Measurements from ENCODE around the gene SLC6A3. TPM values are rescaled to one million over a fixed set of nuclear protein-coding genes. Genes with fewer than 3 reads are reported as not detected.

Gene SLC6A3
- total and polyA plus RNA-seq, 2 of the 13 experiments (the other 11 are each of a cell fraction or from before 2014, with no cell fraction given) = 0.01 TPM; not detected in 1

DNA sequence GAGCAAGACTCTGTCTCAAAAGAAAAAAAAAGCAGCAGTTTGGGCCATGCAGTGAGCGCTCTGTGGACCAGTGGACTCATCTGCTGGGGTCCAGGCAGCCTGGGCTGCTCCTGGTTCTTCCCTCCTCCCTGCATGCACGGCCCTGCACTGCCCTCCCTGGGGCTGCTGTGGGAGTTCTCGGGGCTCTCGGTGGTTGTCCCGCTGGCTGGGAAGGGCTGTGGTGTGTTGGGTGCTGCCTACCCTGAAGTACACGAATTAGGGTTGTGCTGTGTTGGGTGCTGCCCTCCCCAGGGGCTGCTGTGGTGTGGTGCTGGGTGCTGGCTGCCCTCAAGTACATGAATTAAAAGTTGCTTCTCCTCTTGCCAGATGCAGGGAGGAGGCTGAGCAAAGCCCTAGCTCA is 82.1 kb downstream of the SLC6A3 start:
- Histone ChIP-seq H3K9ac (ENCODE audit: insufficient read depth, low read depth, low read length) (no peak overlapping the region), H3K36me3 (replicated peaks in 1 of 2; ENCODE audit: control insufficient read depth in 1 of 2, insufficient read depth in 2 of 2, low read length in 2 of 2) (no peaks in the 10 kb centered on the region), H3K27ac (ENCODE audit: extremely low read length, insufficient read depth, low read length) (no peak overlapping the region), H4K20me1 (ENCODE audit: insufficient read depth, low read length) (no peaks in the 10 kb centered on the region), H3K79me2 (ENCODE audit: insufficient read depth, low read length) (no peaks in the 10 kb centered on the region), H3K4me2 (ENCODE audit: low read depth, low read length) (no peak overlapping the region), H3K9me3 (ENCODE audit: low read length) (no peaks in the 10 kb centered on the region), H2AFZ (ENCODE audit: low read length) (no peak overlapping the region), H3K4me1 (ENCODE audit: insufficient read depth, low read length) (no peaks in the 10 kb centered on the region), H3K4me3 (replicated peaks in 1 of 3; ENCODE audit: insufficient read depth in 1 of 3, low read depth in 2 of 3, low read length in 3 of 3) (no peak overlapping the region), H3K27me3 (ENCODE audit: control insufficient read depth in 1 of 2, insufficient read depth in 2 of 2, low read length in 2 of 2) (peaks cover 8 to 73% of the 10 kb centered on the region in 2 experiments; a peak in 4 of 5 replicates)
- TF ChIP-seq STAG1 (CRISPR knock-in tag; IDR thresholded peaks at IDR 0.05) (peak; percentile 15; the same call in 1 of the 2 replicates), HNF1B (CRISPR knock-in tag; IDR thresholded peaks at IDR 0.05) (no peak), ZNF263 (CRISPR knock-in tag; IDR thresholded peaks at IDR 0.05) (peak; percentile 31; the same call in 1 of the 2 replicates)
- TF ChIP-seq, protein P1, sequence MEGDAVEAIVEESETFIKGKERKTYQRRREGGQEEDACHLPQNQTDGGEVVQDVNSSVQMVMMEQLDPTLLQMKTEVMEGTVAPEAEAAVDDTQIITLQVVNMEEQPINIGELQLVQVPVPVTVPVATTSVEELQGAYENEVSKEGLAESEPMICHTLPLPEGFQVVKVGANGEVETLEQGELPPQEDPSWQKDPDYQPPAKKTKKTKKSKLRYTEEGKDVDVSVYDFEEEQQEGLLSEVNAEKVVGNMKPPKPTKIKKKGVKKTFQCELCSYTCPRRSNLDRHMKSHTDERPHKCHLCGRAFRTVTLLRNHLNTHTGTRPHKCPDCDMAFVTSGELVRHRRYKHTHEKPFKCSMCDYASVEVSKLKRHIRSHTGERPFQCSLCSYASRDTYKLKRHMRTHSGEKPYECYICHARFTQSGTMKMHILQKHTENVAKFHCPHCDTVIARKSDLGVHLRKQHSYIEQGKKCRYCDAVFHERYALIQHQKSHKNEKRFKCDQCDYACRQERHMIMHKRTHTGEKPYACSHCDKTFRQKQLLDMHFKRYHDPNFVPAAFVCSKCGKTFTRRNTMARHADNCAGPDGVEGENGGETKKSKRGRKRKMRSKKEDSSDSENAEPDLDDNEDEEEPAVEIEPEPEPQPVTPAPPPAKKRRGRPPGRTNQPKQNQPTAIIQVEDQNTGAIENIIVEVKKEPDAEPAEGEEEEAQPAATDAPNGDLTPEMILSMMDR (CRISPR knock-in tag; IDR thresholded peaks at IDR 0.05) = peak; percentile 30
- intact Hi-C loops (cut with micrococcal nuclease; ENCODE audit: unreplicated experiment) (no loop called here), in situ Hi-C loops (cut with HindIII; ENCODE audit: extremely low pct_ligation_motif_present, low pct_unique_long_range_greater_than_20kb) (no loop called here)
- POLR2A ChIA-PET = no interaction called here
- FAIRE-seq (no peak), DNase-seq (ENCODE audit: low spot score) (no peak), ATAC-seq (peak; percentile 86)
- no TSS peak for BruUV-seq (replicated peaks)
- WGBS (ENCODE audit: low lambda C conversion rate) = 0% methylated on average over 1 of the region's 6 CpGs
- CTCF ChIA-PET (ENCODE audit: low intra/inter-chr PET ratio, low total read pairs) = no interaction called here
